Neural cell (in vitro differentiated cells): ENCODE measurements around the gene BTBD9. TPM values are rescaled to one million over a fixed set of nuclear protein-coding genes. Genes with fewer than 3 reads are reported as not detected.

ENCODE experiments used
- H2AFZ ChIP-seq: fragments of 200-600, 300-800 bp; sonication (generic), shearing (Covaris generic); 2 replicates; pipeline ENCODE4 v1.6.0; 2014; ENCODE audit warnings: low read depth, mild to moderate bottlenecking, antibody characterized with exemption, low read length, moderate library complexity
- H3F3A ChIP-seq: fragments of 200-600 bp; shearing (Covaris generic); 2 replicates; pipeline ENCODE4 v1.6.1; 2016; ENCODE audit warnings: mild to moderate bottlenecking, moderate library complexity, mixed read lengths, antibody characterized with exemption, low read length; ENCODE audit not compliant: insufficient read depth, poor library complexity, severe bottlenecking
- H3K27ac ChIP-seq: fragments of 200-600, 300-800 bp; sonication (generic), shearing (Covaris generic); 2 replicates; pipeline ENCODE4 v1.5.1; 2014; ENCODE audit warnings: mild to moderate bottlenecking, low read length, moderate library complexity
- H3K27me3 ChIP-seq: fragments of 300-800, 200-600 bp; sonication (generic), shearing (Covaris generic); 2 replicates; pipeline ENCODE4 v1.6.0; 2014; ENCODE audit warnings: mild to moderate bottlenecking, low read depth, low read length, moderate library complexity; ENCODE audit not compliant: insufficient read depth
- H3K36me3 ChIP-seq: fragments of 300-800, 200-600 bp; sonication (generic), shearing (Covaris generic); 2 replicates; pipeline ENCODE4 v1.5.1; 2014; ENCODE audit warnings: mild to moderate bottlenecking, antibody characterized with exemption, low read length, moderate library complexity; ENCODE audit not compliant: insufficient read depth
- H3K4me2 ChIP-seq: fragments of 300-800, 200-600 bp; sonication (generic), shearing (Covaris generic); 2 replicates; pipeline ENCODE4 v1.6.0; 2014; ENCODE audit warnings: mild to moderate bottlenecking, low read length
- H3K4me3 ChIP-seq: fragments of 300-800, 200-600 bp; sonication (generic), shearing (Covaris generic); 2 replicates; pipeline ENCODE4 v1.5.1; 2014; ENCODE audit warnings: mild to moderate bottlenecking, low read length, moderate library complexity
- H3K79me2 ChIP-seq: fragments of 200-600 bp; shearing (Covaris generic); replicated peaks from 2 replicates; pipeline ENCODE4 v1.6.0; 2014; ENCODE audit warnings: mild to moderate bottlenecking, low read length, moderate library complexity; ENCODE audit not compliant: insufficient read depth
- H3K9ac ChIP-seq: fragments of 300-800, 200-600 bp; sonication (generic), shearing (Covaris generic); 2 replicates; pipeline ENCODE4 v1.6.1; 2016; ENCODE audit warnings: mild to moderate bottlenecking, low read length, mixed read lengths
- H3K9me2 ChIP-seq: fragments of 200-600 bp; shearing (Covaris generic); 2 replicates; pipeline ENCODE4 v1.6.1; 2016; ENCODE audit warnings: mild to moderate bottlenecking, low read length, mixed read lengths; ENCODE audit not compliant: insufficient read depth
- H3K9me3 ChIP-seq: fragments of 200-600, 300-800 bp; sonication (generic), shearing (Covaris generic); 2 replicates; pipeline ENCODE4 v1.6.1; 2016; ENCODE audit warnings: mild to moderate bottlenecking, mixed run types, low read length, moderate library complexity, mixed read lengths
- H4K20me1 ChIP-seq: fragments of 200-600 bp; shearing (Covaris generic); 2 replicates; pipeline ENCODE4 v1.6.1; 2016; ENCODE audit warnings: mild to moderate bottlenecking, mixed run types; ENCODE audit not compliant: insufficient read depth
- EP300 ChIP-seq: fragments of 450-650 bp; conservative IDR thresholded peaks from 2 replicates; pipeline ENCODE4 v1.6.1; 2014; ENCODE audit warnings: antibody characterized with exemption, mild to moderate bottlenecking, moderate library complexity; ENCODE audit not compliant: poor library complexity, severe bottlenecking
- EZH2 ChIP-seq: fragments of 200-600, 300-800 bp; shearing (Covaris generic), sonication (generic); IDR thresholded peaks from 2 replicates; pipeline ENCODE4 v1.6.1; 2014; ENCODE audit warnings: antibody characterized with exemption, low read length, borderline replicate concordance, mild to moderate bottlenecking; ENCODE audit not compliant: insufficient read depth, poor library complexity, severe bottlenecking
- MXI1 ChIP-seq: fragments of 450-650 bp; conservative IDR thresholded peaks from 2 replicates; pipeline ENCODE4 v1.6.1; 2014; ENCODE audit warnings: antibody characterized with exemption, mild to moderate bottlenecking; ENCODE audit not compliant: poor library complexity, severe bottlenecking
- POLR2AphosphoS5 ChIP-seq: IDR thresholded peaks from 2 replicates; pipeline ENCODE4 v1.6.1; 2012
- RAD21 ChIP-seq: fragments of 450-650 bp; conservative IDR thresholded peaks from 2 replicates; pipeline ENCODE4 v1.6.1; 2014; ENCODE audit warnings: antibody characterized with exemption, mild to moderate bottlenecking, moderate library complexity
- SMC3 ChIP-seq: fragments of 450-650 bp; conservative IDR thresholded peaks from 2 replicates; pipeline ENCODE4 v1.6.1; 2014; ENCODE audit warnings: antibody characterized with exemption, mild to moderate bottlenecking, moderate library complexity; ENCODE audit not compliant: poor library complexity
- TAF1 ChIP-seq: IDR thresholded peaks from 2 replicates; pipeline ENCODE4 v1.6.1; 2012; ENCODE audit warnings: low read depth
- polyA plus RNA-seq: library from polyadenylated mRNA; depleted of rRNA; stranded (reverse); fragments of >200 nt; gene quantifications from 2 replicates; pipeline ENCODE4 v1.2.3, GENCODE V29; 2014
- TF ChIP-seq, protein P1 (sequence below): IDR thresholded peaks from 2 replicates; pipeline ENCODE4 v1.6.1; 2012; ENCODE audit warnings: borderline replicate concordance
- TF ChIP-seq, protein P2 (sequence below): fragments of 450-650 bp; IDR thresholded peaks from 2 replicates; pipeline ENCODE4 v1.5.1; 2014; ENCODE audit warnings: antibody characterized with exemption, mild to moderate bottlenecking, moderate library complexity; ENCODE audit not compliant: poor library complexity, severe bottlenecking

BTBD9 gene
- polyA plus RNA-seq, 1 donor from 2014 or later = 6.2 TPM

DNA sequence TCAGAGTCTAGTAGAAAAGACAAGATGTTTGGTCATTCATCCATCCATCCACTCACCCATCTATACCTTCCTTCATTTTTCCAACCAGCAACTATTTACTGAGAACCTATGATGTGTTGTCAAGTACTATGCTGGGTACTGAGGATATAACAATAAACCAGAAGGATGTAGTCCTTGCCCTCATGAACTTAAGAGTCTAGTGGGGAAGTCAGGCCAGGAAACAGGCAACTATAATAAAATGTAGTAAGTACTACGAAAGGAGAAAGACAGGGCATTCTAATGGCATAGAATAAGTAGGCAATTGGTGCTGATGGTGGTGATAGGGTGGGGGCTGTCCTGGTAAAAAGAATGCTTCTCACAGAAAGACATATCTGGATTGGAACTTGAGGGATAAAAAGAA lies 245.7 kb downstream of the BTBD9 start:
- no peaks in the 10 kb centered on the region for H3K27me3 ChIP-seq
- no peak overlapping the region for H3K4me3 ChIP-seq
- H3K27ac ChIP-seq = no peak overlapping the region
- no peak overlapping the region for H2AFZ ChIP-seq
- H3F3A ChIP-seq = no peaks in the 10 kb centered on the region
- no peaks in the 10 kb centered on the region for H3K79me2 ChIP-seq
- TF ChIP-seq MXI1 = no peak
- no peak for TF ChIP-seq TAF1
- TF ChIP-seq EP300 = no peak
- TF ChIP-seq RAD21 = no peak
- TF ChIP-seq, protein P1, sequence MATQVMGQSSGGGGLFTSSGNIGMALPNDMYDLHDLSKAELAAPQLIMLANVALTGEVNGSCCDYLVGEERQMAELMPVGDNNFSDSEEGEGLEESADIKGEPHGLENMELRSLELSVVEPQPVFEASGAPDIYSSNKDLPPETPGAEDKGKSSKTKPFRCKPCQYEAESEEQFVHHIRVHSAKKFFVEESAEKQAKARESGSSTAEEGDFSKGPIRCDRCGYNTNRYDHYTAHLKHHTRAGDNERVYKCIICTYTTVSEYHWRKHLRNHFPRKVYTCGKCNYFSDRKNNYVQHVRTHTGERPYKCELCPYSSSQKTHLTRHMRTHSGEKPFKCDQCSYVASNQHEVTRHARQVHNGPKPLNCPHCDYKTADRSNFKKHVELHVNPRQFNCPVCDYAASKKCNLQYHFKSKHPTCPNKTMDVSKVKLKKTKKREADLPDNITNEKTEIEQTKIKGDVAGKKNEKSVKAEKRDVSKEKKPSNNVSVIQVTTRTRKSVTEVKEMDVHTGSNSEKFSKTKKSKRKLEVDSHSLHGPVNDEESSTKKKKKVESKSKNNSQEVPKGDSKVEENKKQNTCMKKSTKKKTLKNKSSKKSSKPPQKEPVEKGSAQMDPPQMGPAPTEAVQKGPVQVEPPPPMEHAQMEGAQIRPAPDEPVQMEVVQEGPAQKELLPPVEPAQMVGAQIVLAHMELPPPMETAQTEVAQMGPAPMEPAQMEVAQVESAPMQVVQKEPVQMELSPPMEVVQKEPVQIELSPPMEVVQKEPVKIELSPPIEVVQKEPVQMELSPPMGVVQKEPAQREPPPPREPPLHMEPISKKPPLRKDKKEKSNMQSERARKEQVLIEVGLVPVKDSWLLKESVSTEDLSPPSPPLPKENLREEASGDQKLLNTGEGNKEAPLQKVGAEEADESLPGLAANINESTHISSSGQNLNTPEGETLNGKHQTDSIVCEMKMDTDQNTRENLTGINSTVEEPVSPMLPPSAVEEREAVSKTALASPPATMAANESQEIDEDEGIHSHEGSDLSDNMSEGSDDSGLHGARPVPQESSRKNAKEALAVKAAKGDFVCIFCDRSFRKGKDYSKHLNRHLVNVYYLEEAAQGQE = no peak
- TF ChIP-seq SMC3 = no peak
- TF ChIP-seq, protein P2, sequence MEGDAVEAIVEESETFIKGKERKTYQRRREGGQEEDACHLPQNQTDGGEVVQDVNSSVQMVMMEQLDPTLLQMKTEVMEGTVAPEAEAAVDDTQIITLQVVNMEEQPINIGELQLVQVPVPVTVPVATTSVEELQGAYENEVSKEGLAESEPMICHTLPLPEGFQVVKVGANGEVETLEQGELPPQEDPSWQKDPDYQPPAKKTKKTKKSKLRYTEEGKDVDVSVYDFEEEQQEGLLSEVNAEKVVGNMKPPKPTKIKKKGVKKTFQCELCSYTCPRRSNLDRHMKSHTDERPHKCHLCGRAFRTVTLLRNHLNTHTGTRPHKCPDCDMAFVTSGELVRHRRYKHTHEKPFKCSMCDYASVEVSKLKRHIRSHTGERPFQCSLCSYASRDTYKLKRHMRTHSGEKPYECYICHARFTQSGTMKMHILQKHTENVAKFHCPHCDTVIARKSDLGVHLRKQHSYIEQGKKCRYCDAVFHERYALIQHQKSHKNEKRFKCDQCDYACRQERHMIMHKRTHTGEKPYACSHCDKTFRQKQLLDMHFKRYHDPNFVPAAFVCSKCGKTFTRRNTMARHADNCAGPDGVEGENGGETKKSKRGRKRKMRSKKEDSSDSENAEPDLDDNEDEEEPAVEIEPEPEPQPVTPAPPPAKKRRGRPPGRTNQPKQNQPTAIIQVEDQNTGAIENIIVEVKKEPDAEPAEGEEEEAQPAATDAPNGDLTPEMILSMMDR = no peak
- no peak for TF ChIP-seq EZH2
- TF ChIP-seq POLR2AphosphoS5 = no peak
- no peaks in the 10 kb centered on the region for H3K36me3 ChIP-seq
- H3K9me2 ChIP-seq = no peaks in the 10 kb centered on the region
- H3K9me3 ChIP-seq = no peaks in the 10 kb centered on the region
- no peak overlapping the region for H3K4me2 ChIP-seq
- no peak overlapping the region for H3K9ac ChIP-seq
- H4K20me1 ChIP-seq = no peaks in the 10 kb centered on the region

DNA sequence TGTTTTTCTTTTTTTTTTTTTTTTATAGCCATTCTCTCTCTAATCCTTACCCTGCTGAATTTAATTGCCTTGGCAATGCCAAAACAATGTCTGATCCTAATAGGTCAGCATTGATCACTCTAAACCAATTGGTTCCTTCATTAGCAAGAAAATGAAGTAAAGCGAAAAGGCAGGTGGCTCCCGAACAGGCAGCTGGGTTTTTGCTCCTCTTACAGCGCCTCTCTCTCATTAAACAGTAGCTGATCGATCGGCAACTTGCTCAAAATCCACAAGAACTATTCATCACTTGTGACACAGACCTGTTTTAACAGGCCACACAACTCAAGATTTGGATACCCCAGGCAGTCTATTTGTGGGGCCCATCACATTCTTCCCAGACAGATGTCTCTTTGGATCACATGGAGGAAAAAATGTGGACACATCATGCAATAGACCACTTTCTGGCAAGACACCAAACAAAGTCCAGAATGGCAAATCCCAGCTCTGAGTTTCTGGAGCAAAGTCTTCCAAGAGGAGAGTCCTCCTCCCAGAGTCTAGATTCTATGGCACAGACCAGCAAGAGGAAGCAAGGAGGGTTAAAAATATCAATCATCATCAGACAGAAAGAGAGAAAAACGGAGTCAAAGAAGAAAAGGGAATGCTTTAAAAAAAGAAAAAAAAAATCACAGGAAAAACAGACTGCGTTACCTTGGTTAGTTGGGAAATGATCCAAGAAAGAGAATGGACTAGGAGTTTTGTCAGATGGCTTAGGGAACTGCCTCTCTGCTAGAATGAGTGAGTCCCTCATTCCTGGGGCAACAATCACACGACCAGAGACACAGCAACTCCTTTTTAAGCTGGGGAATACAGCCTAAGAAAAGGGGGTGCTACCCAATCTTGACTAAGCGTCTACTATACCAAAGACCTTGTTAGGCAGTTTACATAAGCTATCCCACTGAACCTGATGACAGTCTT lies 247.8 kb downstream of the BTBD9 start:
- no peaks in the 10 kb centered on the region for H4K20me1 ChIP-seq
- no peak overlapping the region for H3K4me3 ChIP-seq
- no peak overlapping the region for H3K9ac ChIP-seq
- H3K27ac ChIP-seq = no peak overlapping the region
- no peaks in the 10 kb centered on the region for H3K27me3 ChIP-seq
- H2AFZ ChIP-seq = no peak overlapping the region
- H3K4me2 ChIP-seq = no peak overlapping the region
- no peaks in the 10 kb centered on the region for H3K9me2 ChIP-seq
- H3K79me2 ChIP-seq = no peaks in the 10 kb centered on the region
- no peaks in the 10 kb centered on the region for H3K9me3 ChIP-seq
- no peaks in the 10 kb centered on the region for H3F3A ChIP-seq
- no peaks in the 10 kb centered on the region for H3K36me3 ChIP-seq
- TF ChIP-seq SMC3 = no peak
- no peak for TF ChIP-seq MXI1
- TF ChIP-seq, protein P2 = no peak
- TF ChIP-seq EP300 = no peak
- no peak for TF ChIP-seq POLR2AphosphoS5
- TF ChIP-seq RAD21 = no peak
- TF ChIP-seq EZH2 = no peak
- TF ChIP-seq, protein P1 = no peak
- no peak for TF ChIP-seq TAF1
